Ishikawa (cell line): ENCODE measurements around the gene TMEM59L.

Experiments
- CEBPB ChIP-seq: IDR thresholded peaks from 2 replicates; pipeline ENCODE4 v1.6.1; 2012
- CREB1 ChIP-seq: IDR thresholded peaks from 2 replicates; pipeline ENCODE4 v1.6.1; 2012; ENCODE audit warnings: low read depth
- EGR1 ChIP-seq: IDR thresholded peaks from 2 replicates; pipeline ENCODE4 v1.6.1; 2012
- EP300 ChIP-seq: IDR thresholded peaks from 2 replicates; pipeline ENCODE4 v1.6.1; 2012; ENCODE audit warnings: borderline replicate concordance
- FOXM1 ChIP-seq: IDR thresholded peaks from 2 replicates; pipeline ENCODE4 v1.6.1; 2012; ENCODE audit warnings: low read depth, borderline replicate concordance
- NFIC ChIP-seq: IDR thresholded peaks from 2 replicates; pipeline ENCODE4 v1.6.1; 2012
- RAD21 ChIP-seq: IDR thresholded peaks from 2 replicates; pipeline ENCODE4 v1.6.1; 2012; ENCODE audit warnings: low read depth
- TAF1 ChIP-seq: IDR thresholded peaks from 2 replicates; pipeline ENCODE4 v1.6.1; 2012; ENCODE audit warnings: low read depth, mild to moderate bottlenecking
- TCF12 ChIP-seq: IDR thresholded peaks from 2 replicates; pipeline ENCODE4 v1.6.1; 2012; ENCODE audit warnings: low read depth
- TEAD4 ChIP-seq: IDR thresholded peaks from 2 replicates; pipeline ENCODE4 v1.6.1; 2012
- YY1 ChIP-seq: IDR thresholded peaks from 2 replicates; pipeline ENCODE4 v1.6.1; 2012; ENCODE audit warnings: low read depth
- ZBTB7A ChIP-seq: IDR thresholded peaks from 2 replicates; pipeline ENCODE4 v1.6.1; 2012; ENCODE audit warnings: low read depth
- TF ChIP-seq, protein P1 (sequence below): IDR thresholded peaks from 2 replicates; pipeline ENCODE4 v1.6.1; 2012; ENCODE audit warnings: low read depth, mild to moderate bottlenecking
- TF ChIP-seq, protein P2 (sequence below): IDR thresholded peaks from 2 replicates; pipeline ENCODE4 v1.6.1; 2012
- TF ChIP-seq, protein P3 (sequence below): IDR thresholded peaks from 2 replicates; pipeline ENCODE4 v1.6.1; 2012

Gene TMEM59L

DNA sequence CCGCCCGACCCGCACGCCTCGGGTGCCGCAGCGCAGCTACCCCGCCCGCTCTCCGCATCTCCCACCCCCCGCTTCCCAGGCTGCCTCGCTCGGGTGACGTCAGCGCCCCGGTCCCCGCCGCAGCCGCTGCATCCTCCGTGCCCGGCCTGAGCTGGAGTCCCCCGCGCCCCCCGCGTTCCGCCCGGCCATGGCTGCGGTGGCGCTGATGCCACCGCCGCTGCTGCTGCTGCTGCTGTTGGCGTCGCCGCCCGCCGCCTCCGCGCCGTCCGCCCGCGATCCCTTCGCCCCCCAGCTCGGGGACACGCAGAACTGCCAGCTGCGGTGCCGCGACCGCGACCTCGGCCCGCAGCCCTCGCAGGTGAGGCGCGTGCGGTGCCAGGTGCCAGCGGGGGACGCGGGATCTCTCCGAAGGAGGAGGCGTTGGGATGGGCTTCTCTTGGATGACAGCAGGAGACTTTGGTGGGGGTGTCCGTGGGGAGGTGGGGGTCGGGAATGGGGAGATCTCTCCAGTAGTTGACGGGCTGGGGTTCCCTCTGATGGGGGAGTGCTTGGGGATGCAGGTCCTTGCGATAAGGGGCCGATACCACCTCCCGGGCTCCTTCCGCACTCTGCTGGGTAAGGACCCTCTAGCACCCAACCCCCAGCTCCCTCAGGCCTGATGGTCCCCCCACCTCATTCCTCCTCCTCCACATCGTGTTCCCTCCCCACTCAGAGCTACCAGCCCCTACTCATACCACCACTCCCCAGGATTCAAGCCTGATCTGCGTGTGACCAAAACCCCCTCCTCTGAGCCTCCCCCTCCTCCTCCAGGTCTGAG, at the start of gene TMEM59L:
Gene TMEM59L, plus strand, starts transcription at position 99 of the 817 bp plus-strand sequence. Its CDS starts 89 bp downstream, at position 188.
- TF ChIP-seq ZBTB7A, result no peak; the same call in none of the 2 replicates
- no peak for TF ChIP-seq EP300
- TF ChIP-seq TAF1, result no peak
- no peak for TF ChIP-seq EGR1
- no peak for TF ChIP-seq CREB1
- TF ChIP-seq YY1, result no peak

DNA sequence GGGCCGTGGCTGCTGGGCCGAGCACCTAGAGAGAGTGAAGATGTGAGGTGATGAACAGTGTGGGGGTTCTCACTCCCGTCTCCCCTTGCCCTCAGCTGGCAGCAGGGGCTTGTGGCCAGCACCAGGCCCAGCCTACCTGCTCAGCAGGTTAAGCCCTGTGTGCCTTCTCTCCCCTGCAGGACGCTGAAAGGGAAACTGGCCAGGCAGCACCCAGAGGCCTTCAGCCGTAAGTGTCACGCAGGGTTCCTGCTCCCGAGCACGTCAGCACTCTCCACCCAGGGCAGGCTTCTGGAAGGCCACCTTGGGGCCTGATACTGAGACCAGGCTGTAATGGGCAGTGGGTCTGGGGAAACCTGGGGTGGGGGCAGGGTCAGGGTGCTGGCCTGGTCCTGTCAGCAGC, 45.7 kb upstream of the TMEM59L start:
- no peak for TF ChIP-seq NFIC
- no peak for TF ChIP-seq TCF12
- no peak for TF ChIP-seq EP300
- no peak for TF ChIP-seq YY1
- no peak for TF ChIP-seq TAF1
- no peak for TF ChIP-seq FOXM1
- TF ChIP-seq CREB1, result no peak
- TF ChIP-seq, protein P1, sequence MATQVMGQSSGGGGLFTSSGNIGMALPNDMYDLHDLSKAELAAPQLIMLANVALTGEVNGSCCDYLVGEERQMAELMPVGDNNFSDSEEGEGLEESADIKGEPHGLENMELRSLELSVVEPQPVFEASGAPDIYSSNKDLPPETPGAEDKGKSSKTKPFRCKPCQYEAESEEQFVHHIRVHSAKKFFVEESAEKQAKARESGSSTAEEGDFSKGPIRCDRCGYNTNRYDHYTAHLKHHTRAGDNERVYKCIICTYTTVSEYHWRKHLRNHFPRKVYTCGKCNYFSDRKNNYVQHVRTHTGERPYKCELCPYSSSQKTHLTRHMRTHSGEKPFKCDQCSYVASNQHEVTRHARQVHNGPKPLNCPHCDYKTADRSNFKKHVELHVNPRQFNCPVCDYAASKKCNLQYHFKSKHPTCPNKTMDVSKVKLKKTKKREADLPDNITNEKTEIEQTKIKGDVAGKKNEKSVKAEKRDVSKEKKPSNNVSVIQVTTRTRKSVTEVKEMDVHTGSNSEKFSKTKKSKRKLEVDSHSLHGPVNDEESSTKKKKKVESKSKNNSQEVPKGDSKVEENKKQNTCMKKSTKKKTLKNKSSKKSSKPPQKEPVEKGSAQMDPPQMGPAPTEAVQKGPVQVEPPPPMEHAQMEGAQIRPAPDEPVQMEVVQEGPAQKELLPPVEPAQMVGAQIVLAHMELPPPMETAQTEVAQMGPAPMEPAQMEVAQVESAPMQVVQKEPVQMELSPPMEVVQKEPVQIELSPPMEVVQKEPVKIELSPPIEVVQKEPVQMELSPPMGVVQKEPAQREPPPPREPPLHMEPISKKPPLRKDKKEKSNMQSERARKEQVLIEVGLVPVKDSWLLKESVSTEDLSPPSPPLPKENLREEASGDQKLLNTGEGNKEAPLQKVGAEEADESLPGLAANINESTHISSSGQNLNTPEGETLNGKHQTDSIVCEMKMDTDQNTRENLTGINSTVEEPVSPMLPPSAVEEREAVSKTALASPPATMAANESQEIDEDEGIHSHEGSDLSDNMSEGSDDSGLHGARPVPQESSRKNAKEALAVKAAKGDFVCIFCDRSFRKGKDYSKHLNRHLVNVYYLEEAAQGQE, result no peak
- TF ChIP-seq RAD21, result no peak
- TF ChIP-seq, protein P2, sequence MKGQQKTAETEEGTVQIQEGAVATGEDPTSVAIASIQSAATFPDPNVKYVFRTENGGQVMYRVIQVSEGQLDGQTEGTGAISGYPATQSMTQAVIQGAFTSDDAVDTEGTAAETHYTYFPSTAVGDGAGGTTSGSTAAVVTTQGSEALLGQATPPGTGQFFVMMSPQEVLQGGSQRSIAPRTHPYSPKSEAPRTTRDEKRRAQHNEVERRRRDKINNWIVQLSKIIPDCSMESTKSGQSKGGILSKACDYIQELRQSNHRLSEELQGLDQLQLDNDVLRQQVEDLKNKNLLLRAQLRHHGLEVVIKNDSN, result no peak
- TF ChIP-seq, protein P3, sequence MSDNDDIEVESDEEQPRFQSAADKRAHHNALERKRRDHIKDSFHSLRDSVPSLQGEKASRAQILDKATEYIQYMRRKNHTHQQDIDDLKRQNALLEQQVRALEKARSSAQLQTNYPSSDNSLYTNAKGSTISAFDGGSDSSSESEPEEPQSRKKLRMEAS, result no peak
- no peak for TF ChIP-seq CEBPB
- TF ChIP-seq ZBTB7A, result no peak
- TF ChIP-seq TEAD4, result no peak
- no peak for TF ChIP-seq EGR1

DNA sequence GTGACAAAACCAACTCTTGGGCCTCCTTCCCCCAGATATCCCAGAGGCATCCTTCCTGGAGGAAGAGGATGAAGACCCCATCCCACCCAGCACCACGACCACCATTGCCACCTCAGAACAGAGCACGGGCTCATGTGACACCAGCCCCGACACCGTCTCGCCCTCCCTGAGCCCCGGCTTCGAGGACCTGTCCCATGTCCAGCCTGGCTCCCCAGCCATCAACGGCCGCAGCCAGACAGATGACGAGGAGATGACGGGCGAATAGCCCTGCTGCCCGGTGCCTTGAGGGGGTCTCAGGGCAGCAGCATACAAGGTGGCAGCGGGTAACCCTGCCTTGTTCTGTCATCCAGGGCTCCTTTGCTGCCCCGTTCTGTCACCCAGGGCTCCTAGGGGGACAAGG, 44.3 kb upstream of the TMEM59L start:
- TF ChIP-seq EGR1, result no peak

DNA sequence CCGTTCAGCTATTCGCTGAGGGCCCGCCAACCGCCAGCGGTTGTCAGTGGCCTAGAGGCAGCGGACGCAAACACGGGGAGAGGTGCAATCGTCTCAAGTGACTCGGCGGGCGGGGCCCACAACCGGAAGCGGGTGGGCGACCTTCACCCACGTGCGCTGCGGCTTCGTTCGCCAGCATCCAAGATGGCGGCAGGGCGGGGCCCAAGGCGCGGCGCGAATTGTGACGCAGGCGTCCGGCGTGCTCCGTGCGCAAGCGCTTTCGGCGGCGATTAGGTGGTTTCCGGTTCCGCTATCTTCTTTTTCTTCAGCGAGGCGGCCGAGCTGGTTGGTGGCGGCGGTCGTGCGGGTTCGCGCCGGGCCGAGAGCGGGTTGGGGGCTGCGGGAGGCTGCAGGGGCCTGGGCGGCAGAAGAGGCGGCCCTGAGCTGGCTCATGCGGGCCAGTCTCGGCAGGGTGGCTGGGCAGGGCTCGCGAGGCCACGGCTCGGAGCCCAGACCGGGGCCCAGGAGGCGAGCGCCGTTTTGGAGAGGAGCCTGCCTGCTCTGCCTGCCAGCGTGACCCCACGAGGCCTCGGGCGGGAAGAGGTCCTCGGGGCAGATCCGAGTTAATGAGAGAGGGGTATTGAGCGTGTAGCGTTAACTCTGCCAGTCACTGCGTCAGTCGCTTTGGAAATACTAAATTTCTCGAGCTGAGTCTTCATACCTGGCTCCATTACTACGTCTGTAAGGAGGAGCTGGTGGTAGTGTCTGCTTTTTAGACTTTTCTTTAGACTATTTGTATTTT, 40.9 kb upstream of the TMEM59L start, which contains the start of gene UBA52:
Gene UBA52, plus strand, starts transcription at position 294 of the 781 bp plus-strand sequence. CDS start 1,444 bp downstream, outside the sequence.
- TF ChIP-seq, protein P3, result peak; percentile 100
- TF ChIP-seq TEAD4, result no peak; the same call in 1 of the 2 replicates
- peak; percentile 73; the same call in 1 of the 2 replicates for TF ChIP-seq TCF12
- TF ChIP-seq, protein P1, result no peak
- TF ChIP-seq NFIC, result peak; percentile 18; the same call in 1 of the 2 replicates
- TF ChIP-seq CEBPB, result no peak
- TF ChIP-seq, protein P2, result peak; percentile 97
- peak; percentile 100 for TF ChIP-seq YY1
- 0 out of 2 replicates have a peak, but pooled peaks have one; percentile 34 for TF ChIP-seq ZBTB7A
- no peak; the same call in 1 of the 2 replicates for TF ChIP-seq EP300
- peak; percentile 91 for TF ChIP-seq TAF1
- TF ChIP-seq EGR1, result peak; percentile 82
- TF ChIP-seq CREB1, result peak; percentile 91
- peak; percentile 56; the same call in 1 of the 2 replicates for TF ChIP-seq FOXM1
- 0 out of 2 replicates have a peak, but pooled peaks have one; percentile 5 for TF ChIP-seq RAD21

DNA sequence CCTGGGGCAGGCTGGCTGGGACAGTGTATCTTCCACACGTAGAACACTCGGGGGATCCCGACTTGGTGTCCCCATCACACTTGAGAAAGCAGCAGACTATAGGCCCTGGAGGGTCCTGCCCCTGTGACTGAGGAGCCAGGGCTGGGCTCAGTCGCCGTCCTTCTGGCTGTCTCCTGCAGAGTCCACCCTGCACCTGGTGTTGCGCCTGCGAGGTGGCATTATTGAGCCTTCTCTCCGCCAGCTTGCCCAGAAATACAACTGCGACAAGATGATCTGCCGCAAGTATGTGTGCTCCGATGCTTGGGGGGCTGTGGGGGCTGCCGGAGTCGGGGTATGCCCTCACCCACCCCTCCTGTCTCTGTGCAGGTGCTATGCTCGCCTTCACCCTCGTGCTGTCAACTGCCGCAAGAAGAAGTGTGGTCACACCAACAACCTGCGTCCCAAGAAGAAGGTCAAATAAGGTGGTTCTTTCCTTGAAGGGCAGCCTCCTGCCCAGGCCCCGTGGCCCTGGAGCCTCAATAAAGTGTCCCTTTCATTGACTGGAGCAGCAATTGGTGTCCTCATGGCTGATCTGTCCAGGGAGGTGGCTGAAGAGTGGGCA, 37.9 kb upstream of the TMEM59L start:
- TF ChIP-seq, protein P1, result no peak
